Measurements from ENCODE around the gene AMD1. TPM values are rescaled to one million over a fixed set of nuclear protein-coding genes. Genes with fewer than 3 reads are reported as not detected.

AMD1 gene
- total and polyA plus RNA-seq, 2 of the 8 experiments (the other 6 are each of a cell fraction or from before 2014, with no cell fraction given): 60.9 to 177 TPM

Small RNA genes lying within 50 kb of the gene (small RNA-seq; reads per million reads assigned to genes)
- gene RNU6-1115P (ENCODE audit: insufficient read depth) (not detected), gene SNORA40C (ENCODE audit: insufficient read depth) (not detected)

Other genes with a start within 250 kb of the AMD1 start
- 9.7 and 12.6 TPM in 2 replicates for gene CDK19, start 59.3 kb upstream of the AMD1 start, total RNA-seq (2021; fragmentation: NEBNext Ultra II Directional; extraction: Animal tissue kit (Norgen Biotek cat#: 25700))
- gene CDK19, start 59.3 kb upstream of the AMD1 start, polyA plus RNA-seq (2011; rRNA removed): 3.4 and 4.9 TPM in 2 replicates
- 87.4 and 93.9 TPM in 2 replicates for gene GTF3C6, start 83.9 kb downstream of the AMD1 start, total RNA-seq (2021; fragmentation: NEBNext Ultra II Directional; extraction: Animal tissue kit (Norgen Biotek cat#: 25700))
- gene GTF3C6, start 83.9 kb downstream of the AMD1 start, polyA plus RNA-seq (2011; rRNA removed): 7.4 and 13.1 TPM in 2 replicates
- gene RPF2, start 107.3 kb downstream of the AMD1 start, total RNA-seq (2021; fragmentation: NEBNext Ultra II Directional; extraction: Animal tissue kit (Norgen Biotek cat#: 25700)): 64.1 and 66.9 TPM in 2 replicates
- gene RPF2, start 107.3 kb downstream of the AMD1 start, polyA plus RNA-seq (2011; rRNA removed): 11.3 and 22.8 TPM in 2 replicates
- gene SLC16A10, start 212.7 kb downstream of the AMD1 start, total RNA-seq (2021; fragmentation: NEBNext Ultra II Directional; extraction: Animal tissue kit (Norgen Biotek cat#: 25700)): 16.9 and 18.6 TPM in 2 replicates
- 14.6 and 23.2 TPM in 2 replicates for gene SLC16A10, start 212.7 kb downstream of the AMD1 start, polyA plus RNA-seq (2011; rRNA removed)

Measured in H1 (cell line).